ENCODE results near the gene UBAP1L. TPM values are rescaled to one million over a fixed set of nuclear protein-coding genes. Genes with fewer than 3 reads are reported as not detected.

The UBAP1L gene
- total RNA-seq, 1 experiment from 2014 or later = 3.0 TPM

DNA sequence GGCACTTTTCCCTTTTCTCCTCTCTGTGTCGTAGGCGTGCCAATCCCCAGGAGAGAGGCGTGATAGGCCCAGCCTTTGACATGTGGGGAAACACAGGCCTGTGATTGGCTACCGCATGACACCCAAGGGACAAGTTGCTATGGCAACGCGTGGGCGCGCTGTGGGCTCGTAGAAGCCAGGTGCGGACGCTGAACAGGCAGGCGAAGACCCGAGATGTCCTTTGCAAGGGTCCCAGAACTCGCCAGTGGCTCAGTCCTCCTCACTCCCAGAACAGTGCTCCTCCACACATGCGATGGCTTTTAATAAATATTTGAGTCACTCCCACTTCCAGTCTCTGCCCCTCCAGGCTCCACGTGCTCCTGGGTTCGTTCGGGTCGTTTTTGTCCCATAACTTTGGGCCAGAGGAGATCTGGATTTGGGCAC, 65.6 kb downstream of the UBAP1L start:
- no peak overlapping the region for H4K5ac ChIP-seq (ENCODE audit: insufficient read length, low read depth, low read length)
- no peak overlapping the region for H4K91ac ChIP-seq (ENCODE audit: insufficient read length, low read depth, low read length)
- no peak overlapping the region for H2AK5ac ChIP-seq (ENCODE audit: insufficient read length, low read length)
- H3K4me1 Mint-ChIP-seq = peaks cover 13% of the 10 kb centered on the region in 2 experiments
- H2BK5ac ChIP-seq (ENCODE audit: insufficient read length, low read length) = no peak overlapping the region
- no peaks in the 10 kb centered on the region for H3K9me3 ChIP-seq (ENCODE audit: control insufficient read depth, low read depth, low read length)
- DNase-seq = peak; percentile 95
- H4K8ac ChIP-seq (replicated peaks; ENCODE audit: insufficient read length, low read depth, low read length) = no peak overlapping the region
- no peaks in the 10 kb centered on the region for H3K36me3 Mint-ChIP-seq (ENCODE audit: insufficient read depth in 1 of 3, low read depth in 3 of 3)
- H3K4me2 ChIP-seq (ENCODE audit: insufficient read depth, insufficient read length, low read length) = peak overlapping the region; percentile 27
- no peak overlapping the region for H3T11ph ChIP-seq (ENCODE audit: low read length)
- TF ChIP-seq, protein P1, sequence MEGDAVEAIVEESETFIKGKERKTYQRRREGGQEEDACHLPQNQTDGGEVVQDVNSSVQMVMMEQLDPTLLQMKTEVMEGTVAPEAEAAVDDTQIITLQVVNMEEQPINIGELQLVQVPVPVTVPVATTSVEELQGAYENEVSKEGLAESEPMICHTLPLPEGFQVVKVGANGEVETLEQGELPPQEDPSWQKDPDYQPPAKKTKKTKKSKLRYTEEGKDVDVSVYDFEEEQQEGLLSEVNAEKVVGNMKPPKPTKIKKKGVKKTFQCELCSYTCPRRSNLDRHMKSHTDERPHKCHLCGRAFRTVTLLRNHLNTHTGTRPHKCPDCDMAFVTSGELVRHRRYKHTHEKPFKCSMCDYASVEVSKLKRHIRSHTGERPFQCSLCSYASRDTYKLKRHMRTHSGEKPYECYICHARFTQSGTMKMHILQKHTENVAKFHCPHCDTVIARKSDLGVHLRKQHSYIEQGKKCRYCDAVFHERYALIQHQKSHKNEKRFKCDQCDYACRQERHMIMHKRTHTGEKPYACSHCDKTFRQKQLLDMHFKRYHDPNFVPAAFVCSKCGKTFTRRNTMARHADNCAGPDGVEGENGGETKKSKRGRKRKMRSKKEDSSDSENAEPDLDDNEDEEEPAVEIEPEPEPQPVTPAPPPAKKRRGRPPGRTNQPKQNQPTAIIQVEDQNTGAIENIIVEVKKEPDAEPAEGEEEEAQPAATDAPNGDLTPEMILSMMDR (conservative IDR thresholded peaks at IDR 0.05) = no peak
- no peaks in the 10 kb centered on the region for H3K79me2 ChIP-seq (ENCODE audit: insufficient read depth, low read length)
- no peak overlapping the region for H3K23ac ChIP-seq (ENCODE audit: insufficient read length, low read depth, low read length)
- WGBS (ENCODE audit: extremely low coverage, insufficient read length, low lambda C conversion rate) = no CpG with 5 or more reads among the region's 19 CpGs
- no peak overlapping the region for H2BK15ac ChIP-seq (ENCODE audit: low read depth, low read length)
- no peaks in the 10 kb centered on the region for H3K79me1 ChIP-seq (ENCODE audit: insufficient read depth, low read depth, low read length, poor library complexity, severe bottlenecking)
- no peaks in the 10 kb centered on the region for H3K4me1 ChIP-seq (ENCODE audit: insufficient read depth, low read length)
- no peaks in the 10 kb centered on the region for H3K27me3 ChIP-seq (ENCODE audit: insufficient read depth, low read length)
- H2BK120ac ChIP-seq (ENCODE audit: low read depth, low read length, poor library complexity, severe bottlenecking) = no peak overlapping the region
- no peak overlapping the region for H3K9ac ChIP-seq (ENCODE audit: extremely low read depth, insufficient read length, low read length)
- H2BK20ac ChIP-seq (ENCODE audit: low read depth, low read length, poor library complexity, severe bottlenecking) = no peak overlapping the region
- no peak overlapping the region for H3K56ac ChIP-seq (ENCODE audit: insufficient read length, low read depth, low read length)
- no peak overlapping the region for H3K18ac ChIP-seq (ENCODE audit: insufficient read length, low read depth, low read length)
- H2BK12ac ChIP-seq (ENCODE audit: insufficient read length, low read depth, low read length) = no peak overlapping the region
- peak overlapping the region; percentile 35 to 62; a peak in 3 of 5 replicates for H3K4me3 Mint-ChIP-seq
- H3K14ac ChIP-seq (ENCODE audit: insufficient read depth, low read length) = no peak overlapping the region
- H2AFZ ChIP-seq (ENCODE audit: low read length) = no peak overlapping the region
- H3K9me3 Mint-ChIP-seq = no peaks in the 10 kb centered on the region
- no peak overlapping the region for H3K27ac ChIP-seq (ENCODE audit: insufficient read length, low read depth, low read length)
- H3K23me2 ChIP-seq (ENCODE audit: insufficient read length, low read depth, low read length, poor library complexity, severe bottlenecking) = no peaks in the 10 kb centered on the region
- H3K27ac Mint-ChIP-seq = peak overlapping the region in 1 of 3 experiments; percentile 14; a peak in 1 of 7 replicates
- no peaks in the 10 kb centered on the region for H3K27me3 Mint-ChIP-seq (ENCODE audit: low read depth)
- H4K20me1 ChIP-seq (ENCODE audit: control insufficient read depth, insufficient read depth, insufficient read length) = no peaks in the 10 kb centered on the region
- H3K4ac ChIP-seq (ENCODE audit: low read depth, low read length) = no peak overlapping the region

Data from H9 (cell line).